GM23338 (cell line): Measurements from ENCODE around the gene GAREM2. TPM values are rescaled to one million over a fixed set of nuclear protein-coding genes. Genes with fewer than 3 reads are reported as not detected.

Experiments used
- ATAC-seq: fragments of 200-7000 bp; cut with Tn5 transposase; 3 replicates; pipeline ENCODE4 v1.9.1; 2020
- DNase-seq: peaks from one replicate; pipeline ENCODE4 v3.0.0-alpha.2; 2015; ENCODE audit warnings: low spot score
- H2AFZ ChIP-seq: fragments of 200-600 bp; sonication (generic); 2 replicates; pipeline ENCODE4 v1.8.0; 2016; ENCODE audit warnings: antibody characterized with exemption, mild to moderate bottlenecking, moderate library complexity
- H3F3A ChIP-seq: fragments of 200-600 bp; sonication (generic); replicated peaks from 2 replicates; pipeline ENCODE4 v1.8.0; 2017; ENCODE audit warnings: antibody characterized with exemption, mixed run types, low read depth
- H3K27ac ChIP-seq: fragments of 200-600 bp; sonication (generic); 2 replicates; pipeline ENCODE4 v1.6.1; 2016; ENCODE audit warnings: low read depth
- H3K27me3 ChIP-seq: fragments of 200-600 bp; sonication (generic); 2 replicates; pipeline ENCODE4 v1.8.0; 2016; ENCODE audit warnings: mild to moderate bottlenecking, mixed run types, moderate library complexity; ENCODE audit not compliant: insufficient read depth
- H3K36me3 ChIP-seq: fragments of 200-600 bp; sonication (generic); 2 replicates; pipeline ENCODE4 v1.8.0; 2016; ENCODE audit warnings: mild to moderate bottlenecking; ENCODE audit not compliant: insufficient read depth
- H3K4me1 ChIP-seq: fragments of 200-600 bp; sonication (generic); 2 replicates; pipeline ENCODE4 v1.8.0; 2016; ENCODE audit warnings: mild to moderate bottlenecking, moderate library complexity; ENCODE audit not compliant: insufficient read depth
- H3K4me2 ChIP-seq: fragments of 200-600 bp; sonication (generic); 2 replicates; pipeline ENCODE4 v1.7.1; 2017; ENCODE audit warnings: mixed run types
- H3K4me3 ChIP-seq: fragments of 200-600 bp; sonication (generic); 2 replicates; pipeline ENCODE4 v1.6.1; 2016; ENCODE audit warnings: mixed run types
- H3K79me2 ChIP-seq: fragments of 200-600 bp; sonication (generic); replicated peaks from 2 replicates; pipeline ENCODE4 v1.8.0; 2017; ENCODE audit warnings: mild to moderate bottlenecking; ENCODE audit not compliant: insufficient read depth
- H3K9me2 ChIP-seq: fragments of 200-600 bp; sonication (generic); 2 replicates; pipeline ENCODE4 v1.8.0; 2017; ENCODE audit not compliant: insufficient read depth
- H4K20me1 ChIP-seq: fragments of 200-600 bp; sonication (generic); replicated peaks from 2 replicates; pipeline ENCODE4 v1.8.0; 2017; ENCODE audit warnings: mild to moderate bottlenecking; ENCODE audit not compliant: insufficient read depth
- H3K27ac Mint-ChIP-seq: 2 replicates; pipeline ENCODE4 v1.8.0; 2020; ENCODE audit warnings: inconsistent platforms, mild to moderate bottlenecking, moderate library complexity, mixed read lengths
- H3K27me3 Mint-ChIP-seq: 3 replicates; pipeline ENCODE4 v1.8.0; 2022; ENCODE audit warnings: low read depth, mild to moderate bottlenecking, moderate library complexity, mixed read lengths, inconsistent platforms; ENCODE audit not compliant: insufficient read depth, poor library complexity
- H3K36me3 Mint-ChIP-seq: 3 replicates; pipeline ENCODE4 v1.8.0; 2021; ENCODE audit warnings: low read depth, mild to moderate bottlenecking, inconsistent platforms, moderate library complexity, mixed read lengths
- H3K4me1 Mint-ChIP-seq: 3 replicates; pipeline ENCODE4 v1.8.0; 2020; ENCODE audit warnings: mild to moderate bottlenecking, inconsistent platforms, mixed read lengths
- H3K4me3 Mint-ChIP-seq: 3 replicates; pipeline ENCODE4 v1.8.0; 2021; ENCODE audit warnings: moderate library complexity, mild to moderate bottlenecking, inconsistent platforms, mixed read lengths
- H3K9me3 Mint-ChIP-seq: 3 replicates; pipeline ENCODE4 v1.8.0; 2020; ENCODE audit warnings: moderate library complexity, mild to moderate bottlenecking, inconsistent platforms, mixed read lengths
- CREB1 ChIP-seq: fragments of 250-450 bp; sonication (Bioruptor Pico); IDR thresholded peaks from 2 replicates; pipeline ENCODE4 v1.5.0; 2020; ENCODE audit warnings: low read depth, mild to moderate bottlenecking, moderate library complexity
- EZH2 ChIP-seq: fragments of 200-600 bp; sonication (generic); IDR thresholded peaks from one replicate; pipeline ENCODE4 v1.8.0; 2017; ENCODE audit warnings: antibody characterized with exemption, mild to moderate bottlenecking, low read depth; ENCODE audit not compliant: unreplicated experiment
- EZH2phosphoT487 ChIP-seq: fragments of 200-600 bp; sonication (generic); IDR thresholded peaks from one replicate; pipeline ENCODE4 v1.8.1; 2018; ENCODE audit warnings: antibody characterized with exemption; ENCODE audit not compliant: unreplicated experiment
- JUNB ChIP-seq: IDR thresholded peaks from one replicate; pipeline ENCODE4 v1.6.1; 2016; ENCODE audit warnings: antibody characterized with exemption; ENCODE audit not compliant: unreplicated experiment
- NANOG ChIP-seq: IDR thresholded peaks from 2 replicates; pipeline ENCODE4 v1.6.1; 2016; ENCODE audit warnings: antibody characterized with exemption, borderline replicate concordance
- POLR2AphosphoS5 ChIP-seq: IDR thresholded peaks from 2 replicates; pipeline ENCODE4 v1.6.1; 2016; ENCODE audit warnings: antibody characterized with exemption, low read depth
- ZNF114 ChIP-seq: fragments of 250-450 bp; sonication (Bioruptor Pico); IDR thresholded peaks from 2 replicates; pipeline ENCODE4 v1.5.0; 2020; ENCODE audit warnings: mild to moderate bottlenecking, moderate library complexity
- polyA plus RNA-seq: library from polyadenylated mRNA; unstranded; fragments of >200 nt; fragmentation: Nextera tagmentation; extraction: Ambion mirVana; gene quantifications from 2 replicates; pipeline ENCODE4 v1.2.1, GENCODE V29; 2016
- total RNA-seq: library from RNA; depleted of rRNA; stranded (reverse); fragments of >200 nt; shearing (Covaris generic); gene quantifications from 2 replicates; pipeline ENCODE4 v1.2.3, GENCODE V29; 2014
- TF ChIP-seq, protein P1 (sequence below): IDR thresholded peaks from one replicate; pipeline ENCODE4 v1.6.1; 2018; ENCODE audit warnings: antibody characterized with exemption; ENCODE audit not compliant: unreplicated experiment
- TF ChIP-seq, protein P2 (sequence below): fragments of 250-450 bp; sonication (Bioruptor Pico); IDR thresholded peaks from 2 replicates; pipeline ENCODE4 v1.5.0; 2020; ENCODE audit warnings: mild to moderate bottlenecking, moderate library complexity
- TF ChIP-seq, protein P3 (sequence below): IDR thresholded peaks from 2 replicates; pipeline ENCODE4 v1.6.1; 2016; ENCODE audit warnings: antibody characterized with exemption

GAREM2 gene
- total and polyA plus RNA-seq, 2 experiments from 2014 or later, result 3.8 to 23.8 TPM

DNA sequence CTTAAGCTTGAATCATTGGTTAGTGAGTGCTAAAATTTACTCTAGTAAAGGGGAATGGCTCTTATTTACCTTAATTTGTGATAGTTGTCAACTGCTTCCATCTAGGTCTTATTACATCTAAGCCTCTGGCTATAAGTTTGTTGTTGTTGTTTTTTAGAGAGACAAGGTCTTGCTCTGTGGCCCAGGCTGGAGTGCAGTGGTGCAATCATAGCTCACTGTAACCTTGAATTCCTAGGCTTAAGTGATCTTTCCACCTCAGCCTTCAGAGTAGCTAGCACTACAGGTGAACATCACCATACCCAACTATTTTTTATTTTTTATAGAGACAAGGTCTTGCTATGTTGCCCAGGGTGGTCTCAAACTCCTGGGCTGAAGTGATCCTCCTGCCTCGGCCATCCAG lies 65.0 kb downstream of the GAREM2 start:
- Histone ChIP-seq H3K4me1 (peaks cover 11% of the 10 kb centered on the region), H3K9me2 (no peaks in the 10 kb centered on the region), H3F3A (no peaks in the 10 kb centered on the region), H4K20me1 (peaks cover 19% of the 10 kb centered on the region), H3K79me2 (peaks cover 42% of the 10 kb centered on the region), H3K4me3 (no peak overlapping the region), H2AFZ (no peak overlapping the region), H3K4me2 (no peak overlapping the region), H3K27ac (no peak overlapping the region), H3K36me3 (peaks cover 35% of the 10 kb centered on the region), H3K27me3 (no peaks in the 10 kb centered on the region)
- Mint-ChIP-seq H3K4me1 (peaks cover 9% of the 10 kb centered on the region; the same call in 2 of the 3 replicates), H3K27ac (no peak overlapping the region), H3K4me3 (no peak overlapping the region), H3K9me3 (no peaks in the 10 kb centered on the region), H3K27me3 (no peaks in the 10 kb centered on the region), H3K36me3 (peaks cover 42% of the 10 kb centered on the region)
- ATAC-seq, result no peak
- no peak for DNase-seq
- TF ChIP-seq, protein P1, sequence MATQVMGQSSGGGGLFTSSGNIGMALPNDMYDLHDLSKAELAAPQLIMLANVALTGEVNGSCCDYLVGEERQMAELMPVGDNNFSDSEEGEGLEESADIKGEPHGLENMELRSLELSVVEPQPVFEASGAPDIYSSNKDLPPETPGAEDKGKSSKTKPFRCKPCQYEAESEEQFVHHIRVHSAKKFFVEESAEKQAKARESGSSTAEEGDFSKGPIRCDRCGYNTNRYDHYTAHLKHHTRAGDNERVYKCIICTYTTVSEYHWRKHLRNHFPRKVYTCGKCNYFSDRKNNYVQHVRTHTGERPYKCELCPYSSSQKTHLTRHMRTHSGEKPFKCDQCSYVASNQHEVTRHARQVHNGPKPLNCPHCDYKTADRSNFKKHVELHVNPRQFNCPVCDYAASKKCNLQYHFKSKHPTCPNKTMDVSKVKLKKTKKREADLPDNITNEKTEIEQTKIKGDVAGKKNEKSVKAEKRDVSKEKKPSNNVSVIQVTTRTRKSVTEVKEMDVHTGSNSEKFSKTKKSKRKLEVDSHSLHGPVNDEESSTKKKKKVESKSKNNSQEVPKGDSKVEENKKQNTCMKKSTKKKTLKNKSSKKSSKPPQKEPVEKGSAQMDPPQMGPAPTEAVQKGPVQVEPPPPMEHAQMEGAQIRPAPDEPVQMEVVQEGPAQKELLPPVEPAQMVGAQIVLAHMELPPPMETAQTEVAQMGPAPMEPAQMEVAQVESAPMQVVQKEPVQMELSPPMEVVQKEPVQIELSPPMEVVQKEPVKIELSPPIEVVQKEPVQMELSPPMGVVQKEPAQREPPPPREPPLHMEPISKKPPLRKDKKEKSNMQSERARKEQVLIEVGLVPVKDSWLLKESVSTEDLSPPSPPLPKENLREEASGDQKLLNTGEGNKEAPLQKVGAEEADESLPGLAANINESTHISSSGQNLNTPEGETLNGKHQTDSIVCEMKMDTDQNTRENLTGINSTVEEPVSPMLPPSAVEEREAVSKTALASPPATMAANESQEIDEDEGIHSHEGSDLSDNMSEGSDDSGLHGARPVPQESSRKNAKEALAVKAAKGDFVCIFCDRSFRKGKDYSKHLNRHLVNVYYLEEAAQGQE, result no peak
- TF ChIP-seq JUNB (no peak), ZNF114 (no peak), POLR2AphosphoS5 (no peak), CREB1 (no peak), NANOG (no peak), EZH2phosphoT487 (no peak), EZH2 (no peak)
- TF ChIP-seq, protein P2, sequence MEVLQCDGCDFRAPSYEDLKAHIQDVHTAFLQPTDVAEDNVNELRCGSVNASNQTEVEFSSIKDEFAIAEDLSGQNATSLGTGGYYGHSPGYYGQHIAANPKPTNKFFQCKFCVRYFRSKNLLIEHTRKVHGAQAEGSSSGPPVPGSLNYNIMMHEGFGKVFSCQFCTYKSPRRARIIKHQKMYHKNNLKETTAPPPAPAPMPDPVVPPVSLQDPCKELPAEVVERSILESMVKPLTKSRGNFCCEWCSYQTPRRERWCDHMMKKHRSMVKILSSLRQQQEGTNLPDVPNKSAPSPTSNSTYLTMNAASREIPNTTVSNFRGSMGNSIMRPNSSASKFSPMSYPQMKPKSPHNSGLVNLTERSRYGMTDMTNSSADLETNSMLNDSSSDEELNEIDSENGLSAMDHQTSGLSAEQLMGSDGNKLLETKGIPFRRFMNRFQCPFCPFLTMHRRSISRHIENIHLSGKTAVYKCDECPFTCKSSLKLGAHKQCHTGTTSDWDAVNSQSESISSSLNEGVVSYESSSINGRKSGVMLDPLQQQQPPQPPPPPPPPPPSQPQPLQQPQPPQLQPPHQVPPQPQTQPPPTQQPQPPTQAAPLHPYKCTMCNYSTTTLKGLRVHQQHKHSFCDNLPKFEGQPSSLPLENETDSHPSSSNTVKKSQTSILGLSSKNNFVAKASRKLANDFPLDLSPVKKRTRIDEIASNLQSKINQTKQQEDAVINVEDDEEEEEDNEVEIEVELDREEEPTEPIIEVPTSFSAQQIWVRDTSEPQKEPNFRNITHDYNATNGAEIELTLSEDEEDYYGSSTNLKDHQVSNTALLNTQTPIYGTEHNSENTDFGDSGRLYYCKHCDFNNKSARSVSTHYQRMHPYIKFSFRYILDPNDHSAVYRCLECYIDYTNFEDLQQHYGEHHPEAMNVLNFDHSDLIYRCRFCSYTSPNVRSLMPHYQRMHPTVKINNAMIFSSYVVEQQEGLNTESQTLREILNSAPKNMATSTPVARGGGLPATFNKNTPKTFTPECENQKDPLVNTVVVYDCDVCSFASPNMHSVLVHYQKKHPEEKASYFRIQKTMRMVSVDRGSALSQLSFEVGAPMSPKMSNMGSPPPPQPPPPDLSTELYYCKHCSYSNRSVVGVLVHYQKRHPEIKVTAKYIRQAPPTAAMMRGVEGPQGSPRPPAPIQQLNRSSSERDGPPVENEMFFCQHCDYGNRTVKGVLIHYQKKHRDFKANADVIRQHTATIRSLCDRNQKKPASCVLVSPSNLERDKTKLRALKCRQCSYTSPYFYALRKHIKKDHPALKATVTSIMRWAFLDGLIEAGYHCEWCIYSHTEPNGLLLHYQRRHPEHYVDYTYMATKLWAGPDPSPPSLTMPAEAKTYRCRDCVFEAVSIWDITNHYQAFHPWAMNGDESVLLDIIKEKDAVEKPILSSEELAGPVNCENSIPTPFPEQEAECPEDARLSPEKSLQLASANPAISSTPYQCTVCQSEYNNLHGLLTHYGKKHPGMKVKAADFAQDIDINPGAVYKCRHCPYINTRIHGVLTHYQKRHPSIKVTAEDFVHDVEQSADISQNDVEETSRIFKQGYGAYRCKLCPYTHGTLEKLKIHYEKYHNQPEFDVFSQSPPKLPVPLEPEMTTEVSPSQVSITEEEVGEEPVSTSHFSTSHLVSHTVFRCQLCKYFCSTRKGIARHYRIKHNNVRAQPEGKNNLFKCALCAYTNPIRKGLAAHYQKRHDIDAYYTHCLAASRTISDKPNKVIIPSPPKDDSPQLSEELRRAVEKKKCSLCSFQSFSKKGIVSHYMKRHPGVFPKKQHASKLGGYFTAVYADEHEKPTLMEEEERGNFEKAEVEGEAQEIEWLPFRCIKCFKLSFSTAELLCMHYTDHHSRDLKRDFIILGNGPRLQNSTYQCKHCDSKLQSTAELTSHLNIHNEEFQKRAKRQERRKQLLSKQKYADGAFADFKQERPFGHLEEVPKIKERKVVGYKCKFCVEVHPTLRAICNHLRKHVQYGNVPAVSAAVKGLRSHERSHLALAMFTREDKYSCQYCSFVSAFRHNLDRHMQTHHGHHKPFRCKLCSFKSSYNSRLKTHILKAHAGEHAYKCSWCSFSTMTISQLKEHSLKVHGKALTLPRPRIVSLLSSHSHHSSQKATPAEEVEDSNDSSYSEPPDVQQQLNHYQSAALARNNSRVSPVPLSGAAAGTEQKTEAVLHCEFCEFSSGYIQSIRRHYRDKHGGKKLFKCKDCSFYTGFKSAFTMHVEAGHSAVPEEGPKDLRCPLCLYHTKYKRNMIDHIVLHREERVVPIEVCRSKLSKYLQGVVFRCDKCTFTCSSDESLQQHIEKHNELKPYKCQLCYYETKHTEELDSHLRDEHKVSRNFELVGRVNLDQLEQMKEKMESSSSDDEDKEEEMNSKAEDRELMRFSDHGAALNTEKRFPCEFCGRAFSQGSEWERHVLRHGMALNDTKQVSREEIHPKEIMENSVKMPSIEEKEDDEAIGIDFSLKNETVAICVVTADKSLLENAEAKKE (CRISPR knock-in tag), result no peak
- TF ChIP-seq, protein P3, sequence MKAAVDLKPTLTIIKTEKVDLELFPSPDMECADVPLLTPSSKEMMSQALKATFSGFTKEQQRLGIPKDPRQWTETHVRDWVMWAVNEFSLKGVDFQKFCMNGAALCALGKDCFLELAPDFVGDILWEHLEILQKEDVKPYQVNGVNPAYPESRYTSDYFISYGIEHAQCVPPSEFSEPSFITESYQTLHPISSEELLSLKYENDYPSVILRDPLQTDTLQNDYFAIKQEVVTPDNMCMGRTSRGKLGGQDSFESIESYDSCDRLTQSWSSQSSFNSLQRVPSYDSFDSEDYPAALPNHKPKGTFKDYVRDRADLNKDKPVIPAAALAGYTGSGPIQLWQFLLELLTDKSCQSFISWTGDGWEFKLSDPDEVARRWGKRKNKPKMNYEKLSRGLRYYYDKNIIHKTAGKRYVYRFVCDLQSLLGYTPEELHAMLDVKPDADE, result no peak
